ENCODE measurements around the gene CCDC112.

Gene CCDC112

DNA sequence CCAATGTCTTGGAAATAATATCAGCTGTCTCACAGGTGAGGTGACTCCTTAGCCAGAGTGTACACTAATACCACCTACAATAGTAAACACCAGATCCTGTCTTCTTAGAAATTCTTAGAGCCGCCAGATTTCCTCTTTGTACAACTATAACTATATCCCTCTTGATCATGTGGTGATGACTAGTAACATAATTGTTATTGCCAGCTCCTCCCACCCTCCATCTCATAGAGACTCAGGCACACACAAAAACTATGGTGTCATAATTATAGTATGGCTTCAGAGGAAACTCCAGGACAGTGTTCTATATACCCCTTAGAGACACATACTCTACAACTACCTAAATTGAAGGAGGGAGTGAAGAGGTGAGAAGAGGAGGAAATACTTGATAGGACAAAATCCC is 66.8 kb downstream of the CCDC112 start:
- ATAC-seq: no peak
- TF ChIP-seq ZNF70 (CRISPR knock-in tag; IDR thresholded peaks at IDR 0.05): no peak
- TF ChIP-seq TOX (CRISPR knock-in tag; IDR thresholded peaks at IDR 0.05; ENCODE audit: borderline replicate concordance): no peak
- no peak for TF ChIP-seq TCF4 (CRISPR knock-in tag; IDR thresholded peaks at IDR 0.05; ENCODE audit: borderline replicate concordance)
- TF ChIP-seq GLIS3 (CRISPR knock-in tag; IDR thresholded peaks at IDR 0.05): no peak

DNA sequence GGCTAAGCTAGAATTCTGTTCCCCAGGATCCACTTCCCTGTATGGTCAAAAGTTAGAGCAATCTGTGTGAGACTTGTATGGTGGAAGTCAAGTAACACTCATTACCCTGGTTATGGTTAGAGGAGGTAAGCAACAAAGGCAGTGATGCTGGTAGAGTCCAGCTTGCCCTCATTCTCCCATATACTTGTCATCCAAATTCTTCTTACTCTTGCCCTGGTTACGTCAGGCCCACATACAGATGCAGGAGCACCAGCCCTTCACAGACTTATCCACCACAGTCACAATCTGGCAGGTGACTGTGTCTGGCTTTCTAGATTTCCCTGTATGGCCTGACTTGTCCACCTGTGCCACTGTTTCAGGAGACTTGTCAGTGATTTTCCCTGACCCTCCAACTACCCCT is 69.2 kb downstream of the CCDC112 start:
- no peak for ATAC-seq
- no peak for TF ChIP-seq TOX (CRISPR knock-in tag; IDR thresholded peaks at IDR 0.05; ENCODE audit: borderline replicate concordance)
- TF ChIP-seq ZNF565 (CRISPR knock-in tag; conservative IDR thresholded peaks at IDR 0.05; ENCODE audit: low read depth): no peak
- TF ChIP-seq ESRRG (CRISPR knock-in tag; IDR thresholded peaks at IDR 0.05): no peak
- TF ChIP-seq PPARA (CRISPR knock-in tag; IDR thresholded peaks at IDR 0.05; ENCODE audit: borderline replicate concordance): no peak
- TF ChIP-seq, protein P1, sequence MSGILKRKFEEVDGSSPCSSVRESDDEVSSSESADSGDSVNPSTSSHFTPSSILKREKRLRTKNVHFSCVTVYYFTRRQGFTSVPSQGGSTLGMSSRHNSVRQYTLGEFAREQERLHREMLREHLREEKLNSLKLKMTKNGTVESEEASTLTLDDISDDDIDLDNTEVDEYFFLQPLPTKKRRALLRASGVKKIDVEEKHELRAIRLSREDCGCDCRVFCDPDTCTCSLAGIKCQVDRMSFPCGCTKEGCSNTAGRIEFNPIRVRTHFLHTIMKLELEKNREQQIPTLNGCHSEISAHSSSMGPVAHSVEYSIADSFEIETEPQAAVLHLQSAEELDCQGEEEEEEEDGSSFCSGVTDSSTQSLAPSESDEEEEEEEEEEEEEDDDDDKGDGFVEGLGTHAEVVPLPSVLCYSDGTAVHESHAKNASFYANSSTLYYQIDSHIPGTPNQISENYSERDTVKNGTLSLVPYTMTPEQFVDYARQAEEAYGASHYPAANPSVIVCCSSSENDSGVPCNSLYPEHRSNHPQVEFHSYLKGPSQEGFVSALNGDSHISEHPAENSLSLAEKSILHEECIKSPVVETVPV (CRISPR knock-in tag; IDR thresholded peaks at IDR 0.05): no peak
- TF ChIP-seq ZNF70 (CRISPR knock-in tag; IDR thresholded peaks at IDR 0.05): no peak

Measured in SK-N-SH treated with all-trans-retinoic acid at 6 μM for 48 hours (cell line).